MCF 10A (cell line): Measurements from ENCODE around the gene SSTR5. TPM values are rescaled to one million over a fixed set of nuclear protein-coding genes. Genes with fewer than 3 reads are reported as not detected.

Experiments
- BruUV-seq: library from RNA; stranded (reverse); fragments of 400-500 nt; replicated peaks from 2 replicates; lab custom pipeline; 2021; lab: Mats Ljungman, UMichigan
- CTCF ChIA-PET: fragments of 300-600 bp; sonication (Branson Sonifier 250); formaldehyde crosslinking; extraction: SDS; loops from one replicate; lab custom pipeline; 2021; ENCODE audit warnings: antibody characterized with exemption, inconsistent platforms; lab: Yijun Ruan, JAX
- POLR2A ChIA-PET: fragments of 300-600, 350-650 bp; sonication (Branson Sonifier 250); formaldehyde crosslinking; extraction: SDS; loops from one replicate; lab custom pipeline; 2020; ENCODE audit warnings: antibody characterized with exemption, inconsistent platforms; lab: Yijun Ruan, JAX
- DNase-seq: peaks from one replicate; pipeline ENCODE4 v3.0.0-alpha.2; 2018; ENCODE audit not compliant: unreplicated experiment
- H3K27ac Mint-ChIP-seq: one replicate; pipeline ENCODE4 v1.8.0; 2022; ENCODE audit warnings: mild to moderate bottlenecking, low read depth, mixed read lengths; ENCODE audit not compliant: unreplicated experiment
- H3K27me3 Mint-ChIP-seq: one replicate; pipeline ENCODE4 v1.8.0; 2022; ENCODE audit warnings: mixed read lengths; ENCODE audit not compliant: insufficient read depth, unreplicated experiment
- H3K36me3 Mint-ChIP-seq: one replicate; pipeline ENCODE4 v1.8.0; 2022; ENCODE audit warnings: mild to moderate bottlenecking, moderate library complexity, mixed read lengths; ENCODE audit not compliant: insufficient read depth, unreplicated experiment
- H3K4me1 Mint-ChIP-seq: one replicate; pipeline ENCODE4 v1.8.0; 2022; ENCODE audit warnings: mixed read lengths; ENCODE audit not compliant: insufficient read depth, unreplicated experiment
- H3K4me3 Mint-ChIP-seq: one replicate; pipeline ENCODE4 v1.8.0; 2022; ENCODE audit warnings: mild to moderate bottlenecking, moderate library complexity, mixed read lengths; ENCODE audit not compliant: unreplicated experiment
- H3K9me3 Mint-ChIP-seq: one replicate; pipeline ENCODE4 v1.8.0; 2022; ENCODE audit warnings: mixed read lengths; ENCODE audit not compliant: unreplicated experiment
- CTCF ChIP-seq: fragments of 200-600 bp; IDR thresholded peaks from one replicate; pipeline ENCODE4 v1.8.0; 2022; ENCODE audit warnings: antibody characterized with exemption, mild to moderate bottlenecking; ENCODE audit not compliant: unreplicated experiment
- intact Hi-C: fragments of 100-400 bp; cut with micrococcal nuclease; formaldehyde crosslinking; loops from 2 replicates; pipeline ENCODE4 v1.14.1; 2022
- total RNA-seq: library from RNA; stranded (reverse); gene quantifications from 2 replicates; pipeline ENCODE4 v1.2.3, GENCODE V29; 2022

The SSTR5 gene
- total RNA-seq, 1 experiment from 2014 or later = not detected

GRCh38 chr16:1055557-1055924, 17.0 kb upstream of the SSTR5 start:
- Mint-ChIP-seq H3K27ac (no peak overlapping the region), H3K4me3 (no peak overlapping the region), H3K9me3 (no peaks in the 10 kb centered on the region), H3K27me3 (no peaks in the 10 kb centered on the region), H3K4me1 (no peaks in the 10 kb centered on the region), H3K36me3 (no peaks in the 10 kb centered on the region)
- intact Hi-C loops = loop anchor here (2.0 kb wide), 2 partner anchors 243 to 345 kb away; no protein-coding TSS in a partner anchor
- CTCF ChIA-PET = interaction anchor here (0.6 to 3.7 kb wide), 16 partner anchors 9 to 613 kb away, joined by 3 to 34 read pairs (median 4); no protein-coding TSS in a partner anchor
- no peak for DNase-seq
- POLR2A ChIA-PET = no interaction called here
- no peak for TF ChIP-seq CTCF
- no TSS peak for BruUV-seq

DNA sequence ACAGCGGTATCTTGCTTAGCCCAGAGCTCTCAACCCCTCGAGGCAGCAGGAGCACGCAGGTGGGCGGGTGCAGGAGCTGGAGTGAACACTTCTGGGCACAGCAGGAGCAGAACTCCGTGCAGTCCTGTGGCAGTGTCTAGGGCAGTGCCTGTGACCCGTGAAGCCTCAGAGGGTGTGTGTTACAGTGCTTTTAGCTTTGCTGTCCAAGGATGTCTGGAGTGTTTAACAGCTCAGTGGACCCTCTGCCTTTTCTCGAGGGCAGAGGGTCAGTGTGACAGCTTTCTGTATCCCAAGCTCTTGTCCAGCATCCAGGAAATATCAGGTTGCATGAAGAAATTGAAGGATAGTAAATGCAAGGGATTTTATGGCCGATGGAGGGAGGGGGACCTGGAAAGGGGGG, 16.4 kb upstream of the SSTR5 start:
- Mint-ChIP-seq H3K36me3 (no peaks in the 10 kb centered on the region), H3K27ac (no peak overlapping the region), H3K4me3 (no peak overlapping the region), H3K27me3 (no peaks in the 10 kb centered on the region), H3K9me3 (no peaks in the 10 kb centered on the region), H3K4me1 (no peaks in the 10 kb centered on the region)
- POLR2A ChIA-PET = no interaction called here
- DNase-seq = no peak
- intact Hi-C loops = no loop called here
- no peak for TF ChIP-seq CTCF
- no TSS peak for BruUV-seq
- CTCF ChIA-PET = interaction anchor here (0.6 to 3.7 kb wide), 18 partner anchors 15 to 352 kb away, joined by 3 to 34 read pairs (median 5); no protein-coding TSS in a partner anchor

DNA sequence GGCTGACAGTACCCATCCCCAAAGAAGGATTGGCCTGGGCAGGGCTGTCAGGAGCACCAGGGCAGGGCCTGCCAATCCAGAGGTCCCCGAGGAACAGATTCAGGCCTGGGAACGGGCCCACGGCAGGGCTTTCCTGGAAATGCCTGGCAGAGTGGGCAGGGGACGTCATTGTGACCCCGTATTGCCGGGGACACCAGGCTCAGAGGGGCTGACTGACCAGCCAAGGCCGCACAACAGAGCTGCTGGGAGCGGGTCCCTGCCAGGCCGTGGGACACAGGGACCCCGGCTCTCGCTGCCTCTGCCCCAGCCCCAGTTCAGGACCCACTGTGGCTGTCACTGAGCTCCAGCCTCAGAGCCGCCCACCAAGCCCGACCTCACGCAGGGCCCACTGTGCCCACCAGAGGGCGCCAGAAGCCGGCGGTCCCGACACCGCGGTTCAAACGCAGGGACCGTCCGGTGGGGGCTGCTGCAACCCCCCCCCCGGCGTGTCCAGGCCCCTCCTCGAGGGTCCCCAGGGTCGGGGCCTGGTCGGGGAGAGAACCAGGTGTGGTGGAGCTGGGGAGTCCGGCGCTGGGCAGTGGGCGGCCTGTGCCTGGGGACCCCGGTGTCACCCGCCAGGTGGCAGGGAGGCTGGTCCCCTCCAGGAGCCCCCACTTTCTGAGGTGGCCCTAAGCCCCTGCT, 15.2 kb upstream of the SSTR5 start:
- peak; percentile 30 for DNase-seq
- ChIA-PET POLR2A (interaction anchor here (0.5 to 0.7 kb wide), 2 partner anchors 54 to 460 kb away, joined by 3 read pairs; no protein-coding TSS in a partner anchor), CTCF (interaction anchor here (0.6 to 3.7 kb wide), 29 partner anchors 9 to 353 kb away, joined by 3 to 34 read pairs (median 4); no protein-coding TSS in a partner anchor)
- no peaks in the 10 kb centered on the region for H3K4me1 Mint-ChIP-seq
- H3K27me3 Mint-ChIP-seq = no peaks in the 10 kb centered on the region
- intact Hi-C loops = loop anchor here (1.0 kb wide), 1 partner anchor 46 kb away; no protein-coding TSS in a partner anchor
- no TSS peak for BruUV-seq
- H3K27ac Mint-ChIP-seq = no peak overlapping the region
- H3K9me3 Mint-ChIP-seq = no peaks in the 10 kb centered on the region
- peak; percentile 93 for TF ChIP-seq CTCF
- no peaks in the 10 kb centered on the region for H3K36me3 Mint-ChIP-seq
- no peak overlapping the region for H3K4me3 Mint-ChIP-seq

DNA sequence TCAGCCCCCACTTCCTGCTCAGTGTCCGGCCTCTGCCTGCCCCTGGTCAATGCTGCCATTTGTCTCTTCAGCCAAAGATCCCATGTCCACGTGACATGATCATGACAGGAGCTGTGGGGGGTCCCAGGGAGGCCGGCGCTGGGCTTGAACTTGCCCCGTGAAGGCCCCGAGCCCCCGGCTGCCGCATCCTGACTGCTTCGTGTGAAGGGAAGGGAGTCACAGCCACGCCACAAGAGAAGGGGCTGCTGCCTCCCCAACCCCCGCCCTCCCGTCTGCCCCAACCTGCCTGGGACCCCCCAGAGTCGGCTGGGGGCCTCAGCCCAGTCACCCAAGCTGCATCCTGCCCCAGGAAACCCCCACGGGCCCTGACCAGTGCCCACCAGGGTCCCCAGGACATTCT, 14.3 kb upstream of the SSTR5 start:
- no TSS peak for BruUV-seq
- no peaks in the 10 kb centered on the region for H3K9me3 Mint-ChIP-seq
- H3K4me3 Mint-ChIP-seq = no peak overlapping the region
- intact Hi-C loops = no loop called here
- H3K4me1 Mint-ChIP-seq = no peaks in the 10 kb centered on the region
- no peak for DNase-seq
- ChIA-PET CTCF (interaction anchor here (0.6 to 3.7 kb wide), 17 partner anchors 10 to 1280 kb away, joined by 3 to 34 read pairs (median 4); no protein-coding TSS in a partner anchor), POLR2A (interaction anchor here (0.7 kb wide), 2 partner anchors 10 to 54 kb away, joined by 3 read pairs; no protein-coding TSS in a partner anchor)
- no peak for TF ChIP-seq CTCF
- no peaks in the 10 kb centered on the region for H3K27me3 Mint-ChIP-seq
- H3K27ac Mint-ChIP-seq = no peak overlapping the region
- H3K36me3 Mint-ChIP-seq = no peaks in the 10 kb centered on the region
